Fibroblast of lung (primary cell): ENCODE data around the gene MRPL49.

Experiments used
- EZH2 ChIP-seq: IDR thresholded peaks from 2 replicates; pipeline ENCODE4 v1.5.1; 2012; ENCODE audit warnings: low read length, control low read depth, mild to moderate bottlenecking; ENCODE audit errors: missing control alignments
- TF ChIP-seq, protein P1 (sequence below), 2 donors: IDR thresholded peaks in 1 of 2; conservative IDR thresholded peaks in 1 of 2; 1 replicate in 1 of 2; 2 replicates in 1 of 2; pipeline ENCODE4 v1.5.1; 2011 to 2012; ENCODE audit warnings: low read length in 2 of 2, control low read depth in 1 of 2, inconsistent platforms in 1 of 2, low read depth in 1 of 2, mild to moderate bottlenecking in 1 of 2

DNA sequence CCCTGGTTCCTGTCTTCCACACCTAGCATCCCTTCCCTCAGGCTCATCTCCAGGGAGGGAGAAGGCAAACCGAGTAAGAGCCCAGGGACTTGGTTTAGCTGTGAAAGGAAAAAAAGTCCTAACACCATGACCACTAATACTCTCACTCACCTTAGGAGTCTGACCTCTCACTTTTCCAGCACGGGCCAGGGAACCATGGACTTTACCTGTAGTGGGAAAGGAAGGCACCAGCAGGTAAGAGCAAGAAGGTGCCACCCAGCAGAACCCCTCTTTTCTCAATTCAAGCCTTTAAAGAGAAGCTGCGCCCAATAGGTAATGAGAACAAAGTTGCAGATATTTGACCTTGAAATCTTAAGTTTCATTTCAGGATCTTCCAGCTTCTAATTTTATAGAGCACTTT lies 1.3 kb upstream of the MRPL49 start:
- TF ChIP-seq, protein P1, sequence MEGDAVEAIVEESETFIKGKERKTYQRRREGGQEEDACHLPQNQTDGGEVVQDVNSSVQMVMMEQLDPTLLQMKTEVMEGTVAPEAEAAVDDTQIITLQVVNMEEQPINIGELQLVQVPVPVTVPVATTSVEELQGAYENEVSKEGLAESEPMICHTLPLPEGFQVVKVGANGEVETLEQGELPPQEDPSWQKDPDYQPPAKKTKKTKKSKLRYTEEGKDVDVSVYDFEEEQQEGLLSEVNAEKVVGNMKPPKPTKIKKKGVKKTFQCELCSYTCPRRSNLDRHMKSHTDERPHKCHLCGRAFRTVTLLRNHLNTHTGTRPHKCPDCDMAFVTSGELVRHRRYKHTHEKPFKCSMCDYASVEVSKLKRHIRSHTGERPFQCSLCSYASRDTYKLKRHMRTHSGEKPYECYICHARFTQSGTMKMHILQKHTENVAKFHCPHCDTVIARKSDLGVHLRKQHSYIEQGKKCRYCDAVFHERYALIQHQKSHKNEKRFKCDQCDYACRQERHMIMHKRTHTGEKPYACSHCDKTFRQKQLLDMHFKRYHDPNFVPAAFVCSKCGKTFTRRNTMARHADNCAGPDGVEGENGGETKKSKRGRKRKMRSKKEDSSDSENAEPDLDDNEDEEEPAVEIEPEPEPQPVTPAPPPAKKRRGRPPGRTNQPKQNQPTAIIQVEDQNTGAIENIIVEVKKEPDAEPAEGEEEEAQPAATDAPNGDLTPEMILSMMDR (conservative IDR thresholded peaks at IDR 0.05 in 1 of 2, IDR thresholded peaks at IDR 0.05 in 1 of 2; ENCODE audit: low read depth in 1 of 2, low read length in 2 of 2): no peak
- TF ChIP-seq EZH2: no peak
